DND-41 (cell line): ENCODE results near the gene CAMK2N2.

Experiments
- EZH2 ChIP-seq: IDR thresholded peaks from 3 replicates; pipeline ENCODE4 v1.6.1; 2012; ENCODE audit warnings: borderline replicate concordance, low read depth, mild to moderate bottlenecking, moderate library complexity, low read length, inconsistent platforms; ENCODE audit not compliant: severe bottlenecking
- TF ChIP-seq, protein P1 (sequence below): IDR thresholded peaks from 2 replicates; pipeline ENCODE4 v1.5.1; 2012; ENCODE audit warnings: borderline replicate concordance, low read length, moderate library complexity, mild to moderate bottlenecking; ENCODE audit not compliant: poor library complexity, severe bottlenecking; ENCODE audit errors: extremely low read depth

DNA sequence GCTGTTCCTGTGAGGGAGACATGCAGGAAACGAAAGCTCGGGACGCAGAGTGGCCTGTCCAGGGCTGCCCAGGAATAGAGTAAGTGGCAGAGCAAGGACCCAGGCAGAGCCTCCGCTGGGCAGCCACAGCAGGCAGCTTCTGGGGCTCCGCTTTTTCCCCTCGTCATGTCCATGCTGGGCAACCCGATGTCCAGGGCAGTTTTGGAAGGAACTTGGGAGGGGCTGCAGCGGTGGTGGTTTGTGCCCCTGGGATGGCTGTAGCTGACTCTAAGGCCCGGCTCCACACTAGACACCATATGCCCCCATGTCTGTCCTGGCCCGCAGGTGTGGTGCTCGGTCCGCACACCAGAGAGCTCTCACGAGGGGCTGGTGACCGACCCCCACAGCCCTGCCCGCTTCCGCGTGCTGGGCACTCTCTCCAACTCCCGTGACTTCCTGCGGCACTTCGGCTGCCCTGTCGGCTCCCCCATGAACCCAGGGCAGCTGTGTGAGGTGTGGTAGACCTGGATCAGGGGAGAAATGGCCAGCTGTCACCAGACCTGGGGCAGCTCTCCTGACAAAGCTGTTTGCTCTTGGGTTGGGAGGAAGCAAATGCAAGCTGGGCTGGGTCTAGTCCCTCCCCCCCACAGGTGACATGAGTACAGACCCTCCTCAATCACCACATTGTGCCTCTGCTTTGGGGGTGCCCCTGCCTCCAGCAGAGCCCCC is 30.5 kb upstream of the CAMK2N2 start:
- TF ChIP-seq, protein P1, sequence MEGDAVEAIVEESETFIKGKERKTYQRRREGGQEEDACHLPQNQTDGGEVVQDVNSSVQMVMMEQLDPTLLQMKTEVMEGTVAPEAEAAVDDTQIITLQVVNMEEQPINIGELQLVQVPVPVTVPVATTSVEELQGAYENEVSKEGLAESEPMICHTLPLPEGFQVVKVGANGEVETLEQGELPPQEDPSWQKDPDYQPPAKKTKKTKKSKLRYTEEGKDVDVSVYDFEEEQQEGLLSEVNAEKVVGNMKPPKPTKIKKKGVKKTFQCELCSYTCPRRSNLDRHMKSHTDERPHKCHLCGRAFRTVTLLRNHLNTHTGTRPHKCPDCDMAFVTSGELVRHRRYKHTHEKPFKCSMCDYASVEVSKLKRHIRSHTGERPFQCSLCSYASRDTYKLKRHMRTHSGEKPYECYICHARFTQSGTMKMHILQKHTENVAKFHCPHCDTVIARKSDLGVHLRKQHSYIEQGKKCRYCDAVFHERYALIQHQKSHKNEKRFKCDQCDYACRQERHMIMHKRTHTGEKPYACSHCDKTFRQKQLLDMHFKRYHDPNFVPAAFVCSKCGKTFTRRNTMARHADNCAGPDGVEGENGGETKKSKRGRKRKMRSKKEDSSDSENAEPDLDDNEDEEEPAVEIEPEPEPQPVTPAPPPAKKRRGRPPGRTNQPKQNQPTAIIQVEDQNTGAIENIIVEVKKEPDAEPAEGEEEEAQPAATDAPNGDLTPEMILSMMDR, result no peak
- no peak for TF ChIP-seq EZH2
